ENCODE measurements around the gene BIK. TPM values are rescaled to one million over a fixed set of nuclear protein-coding genes. Genes with fewer than 3 reads are reported as not detected.

BIK gene
- total RNA-seq, 1 donor from 2014 or later, result 1.6 TPM

DNA sequence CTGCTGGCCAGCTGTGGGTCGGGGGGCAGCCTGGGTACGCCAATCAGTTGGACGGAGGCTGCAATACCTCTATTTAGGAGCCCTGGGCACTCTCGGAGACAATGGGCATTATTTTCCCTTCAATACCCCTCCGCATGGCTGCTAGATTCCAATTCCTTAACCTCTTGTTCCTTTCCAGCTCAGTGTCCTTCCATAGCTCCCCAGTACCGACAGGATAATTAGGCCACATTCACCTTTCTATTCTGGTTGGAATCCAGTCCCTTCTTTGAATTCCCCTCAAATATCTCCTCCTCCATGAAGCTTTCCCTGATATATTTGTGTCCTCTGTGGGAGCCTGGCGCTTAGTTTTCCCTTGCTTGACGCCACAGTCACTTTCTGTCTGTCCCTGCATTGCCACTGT, 4.2 kb upstream of the BIK start:
- Histone ChIP-seq H3K36me3 (no peaks in the 10 kb centered on the region), H3K4me1 (peaks cover 24% of the 10 kb centered on the region), H3K27ac (no peak overlapping the region), H3K4me3 (no peak overlapping the region), H3K27me3 (ENCODE audit: low read depth) (peaks cover 7% of the 10 kb centered on the region), H3K9me3 (no peaks in the 10 kb centered on the region)
- ATAC-seq (no peak), DNase-seq (no peak)
- intact Hi-C loops (cut with DNase I), result no loop called here
- TF ChIP-seq, protein P1, sequence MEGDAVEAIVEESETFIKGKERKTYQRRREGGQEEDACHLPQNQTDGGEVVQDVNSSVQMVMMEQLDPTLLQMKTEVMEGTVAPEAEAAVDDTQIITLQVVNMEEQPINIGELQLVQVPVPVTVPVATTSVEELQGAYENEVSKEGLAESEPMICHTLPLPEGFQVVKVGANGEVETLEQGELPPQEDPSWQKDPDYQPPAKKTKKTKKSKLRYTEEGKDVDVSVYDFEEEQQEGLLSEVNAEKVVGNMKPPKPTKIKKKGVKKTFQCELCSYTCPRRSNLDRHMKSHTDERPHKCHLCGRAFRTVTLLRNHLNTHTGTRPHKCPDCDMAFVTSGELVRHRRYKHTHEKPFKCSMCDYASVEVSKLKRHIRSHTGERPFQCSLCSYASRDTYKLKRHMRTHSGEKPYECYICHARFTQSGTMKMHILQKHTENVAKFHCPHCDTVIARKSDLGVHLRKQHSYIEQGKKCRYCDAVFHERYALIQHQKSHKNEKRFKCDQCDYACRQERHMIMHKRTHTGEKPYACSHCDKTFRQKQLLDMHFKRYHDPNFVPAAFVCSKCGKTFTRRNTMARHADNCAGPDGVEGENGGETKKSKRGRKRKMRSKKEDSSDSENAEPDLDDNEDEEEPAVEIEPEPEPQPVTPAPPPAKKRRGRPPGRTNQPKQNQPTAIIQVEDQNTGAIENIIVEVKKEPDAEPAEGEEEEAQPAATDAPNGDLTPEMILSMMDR (IDR thresholded peaks at IDR 0.05), result no peak

DNA sequence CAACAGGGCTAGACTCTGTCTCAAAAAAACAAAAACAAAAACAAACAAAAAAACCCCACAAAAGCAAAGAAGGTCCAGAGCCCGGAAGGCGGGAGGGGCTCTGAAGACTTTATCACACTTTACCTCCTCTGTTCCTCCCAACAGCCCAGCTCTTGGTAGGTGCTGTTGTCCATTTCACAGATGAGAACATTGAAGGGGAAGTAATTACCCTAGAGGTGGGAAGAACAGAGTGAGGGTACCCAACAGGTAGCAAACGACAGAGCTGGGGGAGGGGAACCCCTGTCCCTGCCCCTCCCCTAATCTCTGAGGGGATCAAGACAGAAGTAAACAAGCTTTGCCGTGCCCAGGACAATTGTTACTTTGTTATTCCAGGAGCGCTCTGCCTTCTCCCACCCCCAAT, 1.0 kb upstream of the BIK start:
- no peak for ATAC-seq
- no peak overlapping the region for H3K27ac ChIP-seq
- no peak for DNase-seq
- no peak overlapping the region for H3K4me3 ChIP-seq
- peaks cover 19% of the 10 kb centered on the region for H3K4me1 ChIP-seq
- H3K9me3 ChIP-seq, result no peaks in the 10 kb centered on the region
- H3K27me3 ChIP-seq (ENCODE audit: low read depth), result peaks cover 17% of the 10 kb centered on the region
- intact Hi-C loops (cut with DNase I), result no loop called here
- H3K36me3 ChIP-seq, result no peaks in the 10 kb centered on the region
- TF ChIP-seq, protein P1 (IDR thresholded peaks at IDR 0.05), result no peak

DNA sequence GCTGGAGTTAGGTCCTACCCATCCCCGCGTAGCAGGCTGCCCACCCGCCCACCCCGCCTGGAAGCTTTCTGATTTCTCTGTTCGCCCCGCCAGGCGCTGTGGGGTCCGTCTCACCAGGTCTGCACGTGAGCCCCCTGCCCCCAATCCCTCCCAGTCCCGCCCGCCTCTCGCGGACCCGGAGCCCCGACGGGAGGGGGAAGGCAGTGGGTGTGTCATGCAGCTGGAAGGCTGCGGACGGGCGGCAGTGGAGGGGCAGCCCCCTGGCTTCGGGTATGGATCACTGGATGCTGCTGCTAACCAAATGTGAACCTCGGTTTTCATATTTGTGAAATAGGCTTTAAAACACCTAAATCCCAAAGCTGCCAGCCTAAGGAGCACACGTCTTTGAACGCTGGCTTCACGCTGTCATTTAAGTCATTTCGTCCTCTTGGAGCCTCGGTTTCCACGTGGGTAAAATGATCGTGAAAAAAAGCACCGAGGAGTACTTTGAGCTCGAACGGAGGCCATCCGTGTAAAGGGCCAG, 568 bp upstream of the BIK start:
- intact Hi-C loops (cut with DNase I), result no loop called here
- no peak overlapping the region for H3K27ac ChIP-seq
- ATAC-seq (no peak), DNase-seq (no peak)
- H3K4me3 ChIP-seq, result peak overlapping the region; percentile 75
- TF ChIP-seq, protein P1 (IDR thresholded peaks at IDR 0.05), result no peak
- H3K27me3 ChIP-seq (ENCODE audit: low read depth), result peaks cover 17% of the 10 kb centered on the region
- no peaks in the 10 kb centered on the region for H3K9me3 ChIP-seq
- peaks cover 19% of the 10 kb centered on the region for H3K4me1 ChIP-seq
- H3K36me3 ChIP-seq, result no peaks in the 10 kb centered on the region

DNA sequence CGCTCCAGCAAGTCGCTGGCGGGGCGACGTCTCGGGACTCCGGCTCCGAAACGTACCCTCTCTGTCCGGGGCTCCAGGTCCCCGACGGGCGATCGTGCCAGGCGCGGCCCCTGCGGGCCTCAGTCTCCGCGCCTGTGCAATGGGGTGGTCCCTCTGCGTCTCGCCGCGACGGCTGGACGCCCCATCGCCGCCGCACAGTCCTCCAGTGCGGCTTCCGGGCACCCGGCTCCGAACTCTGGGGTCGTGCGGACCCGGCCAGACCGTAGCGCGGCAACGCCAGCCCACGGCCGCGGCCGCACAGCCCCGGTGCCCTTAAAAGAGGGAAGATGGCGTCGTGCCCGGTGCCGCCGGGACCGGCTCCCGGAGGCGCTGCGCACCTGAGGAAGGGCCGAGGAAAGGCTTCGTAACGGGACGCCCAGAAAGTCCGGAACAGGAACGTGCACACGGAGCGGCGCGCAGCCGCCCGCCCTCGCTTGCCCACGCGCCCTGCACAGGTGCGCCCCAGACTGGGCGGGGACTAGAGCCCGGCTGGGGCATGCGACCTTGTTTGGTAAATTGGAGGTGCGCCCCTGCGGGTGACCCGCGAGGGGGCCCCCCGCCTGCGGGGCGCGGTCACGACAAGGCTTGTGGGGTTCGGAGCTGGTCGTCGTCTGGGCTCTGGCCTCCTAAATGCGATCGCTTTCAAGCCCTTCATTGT, 525 bp downstream of the BIK start:
- ATAC-seq (peak; percentile 82 to 84), DNase-seq (peak; percentile 75)
- TF ChIP-seq, protein P1 (IDR thresholded peaks at IDR 0.05), result no peak
- H3K27me3 ChIP-seq (ENCODE audit: low read depth), result peaks cover 17% of the 10 kb centered on the region
- intact Hi-C loops (cut with DNase I), result no loop called here
- H3K27ac ChIP-seq, result peak overlapping the region; percentile 54
- peak overlapping the region; percentile 75 for H3K4me3 ChIP-seq
- no peaks in the 10 kb centered on the region for H3K36me3 ChIP-seq
- no peaks in the 10 kb centered on the region for H3K9me3 ChIP-seq
- H3K4me1 ChIP-seq, result peaks cover 19% of the 10 kb centered on the region

DNA sequence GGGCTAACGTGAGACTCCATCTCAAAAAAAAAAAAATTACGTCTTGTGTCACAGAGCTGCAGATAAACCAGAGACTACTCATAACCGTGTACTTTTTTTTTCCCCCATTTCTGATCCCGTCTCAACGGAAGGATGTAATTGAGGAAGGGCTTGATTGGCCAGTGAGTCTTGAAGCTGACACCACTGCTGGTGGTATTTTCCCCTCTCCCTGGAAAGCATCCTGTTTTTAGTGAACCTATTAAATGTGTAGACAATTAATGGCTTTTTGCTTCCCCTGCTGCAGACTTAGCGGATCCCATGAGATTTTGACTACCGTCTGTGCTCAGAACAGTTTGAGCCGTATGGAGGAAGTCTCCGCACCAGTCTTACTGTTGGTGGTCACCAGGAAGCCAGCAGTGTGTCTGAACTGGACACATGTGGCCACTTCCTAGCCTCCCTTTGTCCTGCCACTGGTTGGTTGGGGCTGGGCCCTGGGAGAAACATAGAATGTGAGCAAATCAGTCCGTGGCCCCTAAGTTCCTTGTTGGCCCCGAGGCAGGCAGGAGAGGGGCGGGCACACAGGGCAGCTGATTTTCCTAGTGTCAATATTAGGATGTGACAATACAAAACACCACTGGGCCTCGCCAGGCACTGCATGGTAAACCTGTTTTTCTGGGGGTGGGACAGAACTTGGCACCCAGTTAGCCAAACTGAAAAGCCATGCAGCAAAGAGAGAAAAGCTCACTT, 3.1 kb downstream of the BIK start:
- intact Hi-C loops (cut with DNase I), result no loop called here
- no peaks in the 10 kb centered on the region for H3K9me3 ChIP-seq
- no peaks in the 10 kb centered on the region for H3K36me3 ChIP-seq
- no peak overlapping the region for H3K4me3 ChIP-seq
- TF ChIP-seq, protein P1 (IDR thresholded peaks at IDR 0.05), result no peak
- H3K27ac ChIP-seq, result no peak overlapping the region
- peaks cover 17% of the 10 kb centered on the region for H3K27me3 ChIP-seq (ENCODE audit: low read depth)
- peak; percentile 57 for DNase-seq
- peaks cover 19% of the 10 kb centered on the region for H3K4me1 ChIP-seq
- ATAC-seq, result no peak
